Measurements from ENCODE around the gene PCBP3.

GRCh38 chr21:45622416-45623097 lies 21.0 kb upstream of the PCBP3 start:
- TF ChIP-seq CTCF (IDR thresholded peaks at IDR 0.05; ENCODE audit: insufficient read depth, low read length, poor library complexity, severe bottlenecking) = no peak
- no peak for TF ChIP-seq EZH2phosphoT487 (conservative IDR thresholded peaks at IDR 0.05; ENCODE audit: low read length)

Measured in SU-DHL-6 (cell line).